DMS153 (cell line): ENCODE measurements around the gene CYB5D1.

Source experiments
- DNase-seq: peaks from one replicate; lab custom pipeline; 2025; lab: John Stamatoyannopoulos, UW

Gene CYB5D1

GRCh38 chr17:7886227-7887037, 28.6 kb downstream of the CYB5D1 start:
- no peak for DNase-seq

DNA sequence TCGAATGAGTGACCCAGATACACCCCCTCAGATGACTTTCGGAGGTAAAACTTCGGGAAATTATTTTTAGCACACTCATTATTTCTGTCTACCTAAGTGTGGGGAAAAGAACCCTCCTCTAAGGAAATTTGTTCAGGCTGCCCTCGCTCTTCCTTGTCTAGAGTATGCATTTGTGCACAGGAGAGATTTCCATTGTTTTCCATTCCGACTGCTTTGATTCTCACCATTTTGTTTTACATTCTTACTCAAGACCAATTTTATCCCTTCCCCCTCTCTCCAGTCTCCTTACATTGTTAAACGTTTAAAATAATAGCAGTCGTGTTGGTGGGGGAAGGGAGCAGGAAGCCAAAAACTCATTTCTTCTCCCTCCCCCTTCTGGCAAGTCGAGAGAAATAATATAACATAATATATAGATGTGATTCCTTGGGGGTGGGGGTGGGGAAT, 29.3 kb downstream of the CYB5D1 start:
- DNase-seq, result no peak

- peak; percentile 84 for DNase-seq
Measured at GRCh38 chr17:7887482-7888183, 29.8 kb downstream of the CYB5D1 start.

- no peak for DNase-seq
Measured at GRCh38 chr17:7888184-7888920, 30.5 kb downstream of the CYB5D1 start, which contains the start of gene CHD3. Gene CHD3, plus strand, starts transcription at chr17:7888789. Its CDS starts 212 bp downstream, at chr17:7889001.

DNA sequence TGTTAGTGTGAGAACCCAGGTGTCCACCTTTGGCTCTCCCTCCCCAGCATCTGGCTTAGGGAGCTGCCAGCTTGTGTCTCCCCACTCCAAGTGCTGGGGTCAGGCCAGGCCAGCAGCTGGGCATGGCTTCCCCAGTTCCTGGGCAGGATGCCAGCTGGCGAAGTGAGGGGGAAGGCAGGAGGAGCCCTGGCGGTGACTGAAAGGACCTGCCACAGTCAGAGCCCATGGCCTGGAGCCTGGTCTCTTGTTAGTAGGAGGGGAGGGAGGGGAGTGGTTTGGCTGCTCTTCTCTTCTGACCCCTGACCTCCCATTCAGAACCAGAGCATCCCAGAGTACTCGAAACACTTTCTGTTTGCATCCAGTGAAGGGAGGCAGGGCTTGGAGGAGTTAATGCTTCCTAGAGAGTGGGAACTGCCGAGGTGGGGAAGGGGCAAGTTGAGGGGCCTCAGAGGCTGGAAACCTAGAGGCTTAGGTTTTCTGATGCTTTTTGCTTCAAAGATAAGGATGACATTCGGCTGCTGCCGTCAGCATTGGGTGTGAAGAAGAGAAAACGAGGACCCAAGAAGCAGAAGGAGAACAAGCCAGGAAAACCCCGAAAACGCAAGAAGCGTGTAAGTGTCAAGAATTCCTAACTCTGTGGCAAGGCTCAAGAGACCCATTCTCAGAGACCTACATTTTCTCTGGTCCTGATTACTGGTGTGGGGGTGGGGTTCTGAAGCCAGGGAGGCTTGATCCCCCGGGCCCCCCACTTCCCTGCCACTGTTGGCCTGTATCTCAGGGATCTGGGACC, 31.6 kb downstream of the CYB5D1 start:
- peak; percentile 82 for DNase-seq

GRCh38 chr17:7893187-7893880, 35.5 kb downstream of the CYB5D1 start:
- no peak for DNase-seq

- no peak for DNase-seq
Measured at GRCh38 chr17:7894226-7894625, 36.4 kb downstream of the CYB5D1 start.

DNA sequence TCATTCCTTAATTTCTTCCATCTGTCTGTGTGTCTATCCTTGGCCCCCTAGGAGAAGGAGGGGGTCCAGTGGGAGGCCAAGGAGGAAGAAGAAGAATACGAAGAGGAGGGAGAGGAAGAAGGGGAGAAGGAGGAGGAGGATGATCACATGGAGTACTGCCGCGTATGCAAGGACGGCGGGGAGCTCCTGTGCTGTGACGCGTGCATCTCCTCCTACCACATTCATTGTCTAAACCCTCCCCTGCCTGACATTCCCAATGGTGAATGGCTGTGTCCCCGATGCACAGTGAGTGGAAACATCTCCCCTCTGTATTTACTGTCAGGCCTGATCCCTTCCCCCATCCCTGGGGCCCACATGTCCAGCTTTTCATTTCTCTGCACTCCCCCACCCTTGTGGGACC, 37.1 kb downstream of the CYB5D1 start:
- no peak for DNase-seq

DNA sequence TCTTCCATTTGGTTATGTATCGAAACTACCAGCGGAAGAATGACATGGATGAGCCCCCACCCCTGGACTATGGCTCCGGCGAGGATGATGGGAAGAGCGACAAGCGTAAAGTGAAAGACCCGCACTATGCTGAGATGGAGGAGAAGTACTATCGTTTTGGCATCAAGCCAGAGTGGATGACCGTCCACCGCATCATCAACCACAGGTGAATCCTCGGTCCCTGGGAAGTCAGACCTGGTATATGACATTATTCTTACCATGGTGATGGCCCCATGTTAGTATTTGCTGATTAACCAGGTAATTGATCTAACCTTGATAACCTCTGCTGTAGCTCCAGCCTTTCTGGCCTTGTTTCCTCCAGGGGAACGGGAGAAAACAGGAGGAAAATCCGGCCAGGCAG, 39.3 kb downstream of the CYB5D1 start:
- no peak for DNase-seq

DNA sequence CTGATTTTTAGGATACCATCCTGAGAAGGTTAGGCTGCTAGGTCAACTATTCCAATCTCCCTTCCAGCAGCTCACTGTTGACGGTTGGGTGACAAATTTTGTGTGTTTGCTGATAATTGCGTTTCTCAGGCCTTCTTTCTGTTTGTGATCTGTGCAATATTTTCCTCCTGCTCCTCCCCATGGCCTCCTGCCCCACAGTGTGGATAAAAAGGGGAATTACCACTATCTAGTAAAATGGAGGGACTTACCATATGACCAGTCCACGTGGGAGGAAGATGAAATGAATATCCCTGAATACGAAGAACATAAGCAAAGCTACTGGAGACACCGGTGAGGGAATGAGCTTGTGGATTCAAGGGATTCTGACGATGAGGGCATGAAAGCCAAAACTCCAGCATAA, 40.0 kb downstream of the CYB5D1 start:
- DNase-seq, result no peak

GRCh38 chr17:7903154-7904103, 45.6 kb downstream of the CYB5D1 start:
- no peak for DNase-seq

GRCh38 chr17:7909089-7909488, 51.3 kb downstream of the CYB5D1 start:
- DNase-seq, result no peak

- DNase-seq, result no peak
Measured at GRCh38 chr17:7910281-7910680, 52.5 kb downstream of the CYB5D1 start.

DNA sequence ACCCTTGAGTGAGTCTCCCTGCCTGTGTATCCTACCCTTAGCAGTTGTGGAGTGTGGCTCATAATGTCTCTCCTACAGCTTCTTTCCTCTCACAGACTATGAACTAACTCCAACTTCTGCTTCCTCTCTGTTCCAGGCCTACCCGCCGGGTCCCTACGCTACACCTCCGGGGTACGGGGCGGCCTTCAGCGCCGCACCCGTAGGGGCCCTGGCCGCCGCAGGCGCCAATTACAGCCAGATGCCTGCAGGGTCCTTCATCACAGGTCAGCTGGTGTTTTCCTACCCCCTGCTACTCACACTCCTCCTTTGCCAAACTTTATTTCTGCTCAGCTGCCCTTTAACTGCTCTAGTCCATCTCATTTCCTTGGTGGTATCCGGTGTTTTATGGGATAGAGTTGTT, 52.9 kb downstream of the CYB5D1 start:
- DNase-seq, result no peak

DNA sequence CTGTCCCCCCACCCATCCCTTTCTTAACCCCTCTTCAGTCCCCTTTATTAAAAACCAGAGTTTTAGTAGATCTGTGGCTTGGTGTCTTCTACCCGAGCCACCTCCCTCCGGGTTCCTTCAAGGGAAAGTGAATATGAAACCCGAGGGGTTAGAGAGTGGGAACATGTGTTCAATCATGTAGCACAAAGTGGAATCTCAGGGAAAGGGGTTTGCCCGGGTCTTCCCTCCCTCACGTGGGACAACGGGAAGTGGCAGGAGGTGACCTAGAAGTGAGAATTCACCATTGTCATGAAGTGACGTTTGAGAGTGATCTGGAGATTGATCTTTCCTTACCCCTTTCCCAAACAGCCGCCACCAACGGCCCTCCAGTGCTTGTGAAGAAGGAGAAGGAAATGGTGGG, 53.3 kb downstream of the CYB5D1 start:
- DNase-seq, result no peak
